AG09319 (cell line): ENCODE results near the gene ELMO2.

Experiments used
- DNase-seq: peaks from one replicate; pipeline ENCODE4 v3.0.0-alpha.2; 2010; ENCODE audit warnings: low read depth; ENCODE audit errors: extremely low read depth
- TF ChIP-seq, protein P1 (sequence below): IDR thresholded peaks from 2 replicates; pipeline ENCODE4 v1.5.1; 2011; ENCODE audit warnings: low read depth, mild to moderate bottlenecking, inconsistent platforms, low read length, moderate library complexity

Gene ELMO2

DNA sequence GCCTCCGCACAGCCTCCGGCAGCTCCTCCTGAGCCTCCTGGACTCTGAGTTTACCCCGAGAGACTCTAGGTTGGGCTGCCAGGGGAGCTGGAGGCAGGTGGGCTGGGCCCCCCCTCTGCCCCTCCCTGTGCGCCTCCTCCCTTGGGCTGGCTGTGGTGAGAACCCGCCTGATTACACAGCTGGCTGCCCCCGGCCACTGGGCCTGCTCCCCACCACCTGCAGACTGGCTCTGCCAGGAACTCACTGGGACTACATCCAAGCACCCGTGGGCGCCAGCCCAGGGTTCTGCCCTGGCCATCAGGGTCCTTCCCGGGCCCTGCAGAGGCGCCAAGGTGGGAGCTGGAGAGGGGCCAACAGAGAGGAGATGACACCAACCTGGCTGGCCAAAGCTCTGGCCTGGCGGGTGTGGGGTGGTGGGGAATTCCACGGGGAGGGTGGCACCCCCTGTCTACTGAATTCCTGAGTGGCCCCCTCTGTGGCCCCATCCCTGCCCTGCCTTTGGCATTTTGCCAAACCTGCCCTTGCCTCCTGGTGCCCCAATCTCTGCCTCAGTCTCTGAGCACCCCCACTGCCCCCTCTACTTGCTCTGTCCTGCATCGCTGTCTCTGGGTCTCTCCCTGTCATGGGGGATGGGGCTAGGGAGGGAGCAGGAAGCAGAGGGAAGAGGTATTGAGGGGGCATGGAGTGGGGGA is 76.2 kb downstream of the ELMO2 start:
- TF ChIP-seq, protein P1, sequence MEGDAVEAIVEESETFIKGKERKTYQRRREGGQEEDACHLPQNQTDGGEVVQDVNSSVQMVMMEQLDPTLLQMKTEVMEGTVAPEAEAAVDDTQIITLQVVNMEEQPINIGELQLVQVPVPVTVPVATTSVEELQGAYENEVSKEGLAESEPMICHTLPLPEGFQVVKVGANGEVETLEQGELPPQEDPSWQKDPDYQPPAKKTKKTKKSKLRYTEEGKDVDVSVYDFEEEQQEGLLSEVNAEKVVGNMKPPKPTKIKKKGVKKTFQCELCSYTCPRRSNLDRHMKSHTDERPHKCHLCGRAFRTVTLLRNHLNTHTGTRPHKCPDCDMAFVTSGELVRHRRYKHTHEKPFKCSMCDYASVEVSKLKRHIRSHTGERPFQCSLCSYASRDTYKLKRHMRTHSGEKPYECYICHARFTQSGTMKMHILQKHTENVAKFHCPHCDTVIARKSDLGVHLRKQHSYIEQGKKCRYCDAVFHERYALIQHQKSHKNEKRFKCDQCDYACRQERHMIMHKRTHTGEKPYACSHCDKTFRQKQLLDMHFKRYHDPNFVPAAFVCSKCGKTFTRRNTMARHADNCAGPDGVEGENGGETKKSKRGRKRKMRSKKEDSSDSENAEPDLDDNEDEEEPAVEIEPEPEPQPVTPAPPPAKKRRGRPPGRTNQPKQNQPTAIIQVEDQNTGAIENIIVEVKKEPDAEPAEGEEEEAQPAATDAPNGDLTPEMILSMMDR: no peak
- DNase-seq: no peak

DNA sequence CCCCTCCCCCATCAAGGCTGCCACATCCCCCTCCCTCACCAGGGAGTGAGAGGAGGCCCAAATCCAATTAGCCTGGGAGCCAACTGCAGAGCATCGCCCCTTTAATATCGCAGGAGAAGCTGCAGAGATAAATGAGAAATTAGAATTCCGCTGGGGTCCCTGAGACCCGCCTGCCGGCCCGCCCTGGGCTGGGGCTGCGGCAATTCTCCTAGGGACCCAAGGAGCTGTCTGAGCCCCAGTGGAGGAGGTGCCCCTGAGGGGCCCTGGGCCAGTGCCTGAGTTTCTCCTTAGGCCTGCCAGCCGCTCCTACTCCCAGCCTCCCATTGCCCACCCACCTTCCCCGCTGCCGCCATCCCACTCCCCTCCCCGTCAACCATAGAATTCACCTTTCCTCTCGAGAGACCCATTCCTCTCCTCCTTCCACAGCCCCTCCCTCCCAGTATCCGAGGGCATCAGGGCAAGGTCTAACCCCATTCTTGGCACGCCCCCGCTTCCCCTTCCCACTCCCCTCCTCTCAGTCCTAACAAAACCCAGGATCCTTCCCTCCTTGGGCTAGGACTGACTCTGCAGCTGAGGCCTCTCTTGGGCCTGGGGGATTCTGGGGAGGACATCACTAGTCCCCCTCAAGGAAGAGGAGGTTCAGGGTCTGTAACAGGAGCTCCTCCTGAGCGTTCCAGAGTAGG is 78.1 kb downstream of the ELMO2 start:
- DNase-seq: no peak
- TF ChIP-seq, protein P1: no peak

- no peak for DNase-seq
- TF ChIP-seq, protein P1: no peak
Measured at GRCh38 chr20:46327557-46327956, 78.9 kb downstream of the ELMO2 start.

DNA sequence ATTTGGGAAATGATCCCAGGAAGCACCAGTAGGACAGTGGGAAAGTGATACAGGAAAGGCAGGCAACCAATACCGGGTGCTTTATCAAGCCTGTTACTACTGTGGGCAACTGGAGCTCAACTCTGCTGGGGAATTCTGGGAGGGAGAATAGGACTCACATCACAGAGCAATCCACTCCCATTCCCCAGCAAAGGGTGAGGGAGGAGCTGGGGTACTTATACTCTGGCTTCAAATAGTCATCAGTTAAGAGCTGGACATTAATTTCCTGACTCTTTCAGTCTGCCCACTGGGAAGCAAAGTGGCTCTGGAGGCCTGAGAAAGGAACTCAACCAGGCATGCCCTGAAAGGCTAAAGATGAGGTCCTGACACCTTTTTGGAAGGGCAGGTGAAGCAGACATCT is 80.6 kb downstream of the ELMO2 start:
- TF ChIP-seq, protein P1: no peak
- no peak for DNase-seq

- TF ChIP-seq, protein P1: peak; percentile 29
- no peak for DNase-seq
Measured at GRCh38 chr20:46324960-46325703, 81.3 kb downstream of the ELMO2 start.

DNA sequence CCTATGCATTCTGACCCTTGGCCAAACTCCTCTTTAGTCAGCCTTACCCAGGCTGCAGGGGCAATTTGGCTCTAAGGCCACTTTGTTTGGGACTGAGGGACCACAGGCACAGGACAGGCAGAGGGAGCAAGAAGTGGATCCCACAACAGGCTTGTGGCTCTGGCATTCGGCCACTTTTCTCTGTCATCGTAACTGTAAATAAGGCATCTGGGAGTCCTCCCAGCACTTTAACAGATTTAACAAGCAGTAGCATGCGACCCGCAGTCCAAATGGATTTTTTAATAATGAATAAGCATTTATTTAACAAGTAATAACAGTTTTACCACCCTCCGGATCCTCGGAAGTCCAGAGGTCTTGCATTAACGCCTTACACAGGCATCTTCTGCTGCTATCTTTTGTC is 82.0 kb downstream of the ELMO2 start:
- TF ChIP-seq, protein P1: no peak
- no peak for DNase-seq

- no peak for DNase-seq
- TF ChIP-seq, protein P1: no peak
Measured at GRCh38 chr20:46323557-46323956, 82.9 kb downstream of the ELMO2 start.
